Measurements from ENCODE around the gene TMEM168.
"Not testable (repeated sequence)": the region's sequence is repeated elsewhere in the genome, so short reads cannot be mapped to it uniquely, and the experiment has no call there.

GRCh38 chr7:112731324-112731723 is 58.9 kb downstream of the TMEM168 start:
- TF ChIP-seq, protein P1, sequence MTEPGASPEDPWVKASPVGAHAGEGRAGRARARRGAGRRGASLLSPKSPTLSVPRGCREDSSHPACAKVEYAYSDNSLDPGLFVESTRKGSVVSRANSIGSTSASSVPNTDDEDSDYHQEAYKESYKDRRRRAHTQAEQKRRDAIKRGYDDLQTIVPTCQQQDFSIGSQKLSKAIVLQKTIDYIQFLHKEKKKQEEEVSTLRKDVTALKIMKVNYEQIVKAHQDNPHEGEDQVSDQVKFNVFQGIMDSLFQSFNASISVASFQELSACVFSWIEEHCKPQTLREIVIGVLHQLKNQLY (CRISPR knock-in tag; IDR thresholded peaks at IDR 0.05): not testable (repeated sequence)
- TF ChIP-seq, protein P2, sequence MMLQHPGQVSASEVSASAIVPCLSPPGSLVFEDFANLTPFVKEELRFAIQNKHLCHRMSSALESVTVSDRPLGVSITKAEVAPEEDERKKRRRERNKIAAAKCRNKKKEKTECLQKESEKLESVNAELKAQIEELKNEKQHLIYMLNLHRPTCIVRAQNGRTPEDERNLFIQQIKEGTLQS (CRISPR knock-in tag; conservative IDR thresholded peaks at IDR 0.05): not testable (repeated sequence)
- TF ChIP-seq, protein P3, sequence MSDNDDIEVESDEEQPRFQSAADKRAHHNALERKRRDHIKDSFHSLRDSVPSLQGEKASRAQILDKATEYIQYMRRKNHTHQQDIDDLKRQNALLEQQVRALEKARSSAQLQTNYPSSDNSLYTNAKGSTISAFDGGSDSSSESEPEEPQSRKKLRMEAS (CRISPR knock-in tag; IDR thresholded peaks at IDR 0.05): not testable (repeated sequence)
- TF ChIP-seq ATF2 (CRISPR knock-in tag; IDR thresholded peaks at IDR 0.05; ENCODE audit: borderline replicate concordance, low read depth); RELA (CRISPR knock-in tag; IDR thresholded peaks at IDR 0.05; ENCODE audit: borderline replicate concordance); CTCF (IDR thresholded peaks at IDR 0.05); MXD4 (CRISPR knock-in tag; IDR thresholded peaks at IDR 0.05; ENCODE audit: borderline replicate concordance); USF2 (CRISPR knock-in tag; IDR thresholded peaks at IDR 0.05); KAT7 (CRISPR knock-in tag; IDR thresholded peaks at IDR 0.05; ENCODE audit: borderline replicate concordance); PRDM15 (CRISPR knock-in tag; IDR thresholded peaks at IDR 0.05): not testable (repeated sequence)
- TF ChIP-seq, protein P4, sequence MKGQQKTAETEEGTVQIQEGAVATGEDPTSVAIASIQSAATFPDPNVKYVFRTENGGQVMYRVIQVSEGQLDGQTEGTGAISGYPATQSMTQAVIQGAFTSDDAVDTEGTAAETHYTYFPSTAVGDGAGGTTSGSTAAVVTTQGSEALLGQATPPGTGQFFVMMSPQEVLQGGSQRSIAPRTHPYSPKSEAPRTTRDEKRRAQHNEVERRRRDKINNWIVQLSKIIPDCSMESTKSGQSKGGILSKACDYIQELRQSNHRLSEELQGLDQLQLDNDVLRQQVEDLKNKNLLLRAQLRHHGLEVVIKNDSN (CRISPR knock-in tag; IDR thresholded peaks at IDR 0.05): not testable (repeated sequence)
